Upper lobe of left lung (tissue), 6 donors: ENCODE measurements around the gene IGFBP6. TPM values are rescaled to one million over a fixed set of nuclear protein-coding genes. Genes with fewer than 3 reads are reported as not detected.

ENCODE experiments used
- ATAC-seq, 2 donors: fragments of 200-7000 bp; cut with Tn5 transposase; one replicate each; pipeline ENCODE4 v1.9.1; 2022; ENCODE audit warnings: mild to moderate bottlenecking in 2 of 2, moderate library complexity in 2 of 2; ENCODE audit not compliant: low FRiP score in 2 of 2
- DNase-seq, 2 donors: peaks; one replicate each; pipeline ENCODE4 v3.0.0-alpha.2; 2019 to 2020
- H3K27ac ChIP-seq, 4 donors: fragments of 200-600 bp; sonication (generic); one replicate each; pipeline ENCODE4 v1.5.1; 2016 to 2019
- H3K27me3 ChIP-seq, 4 donors: fragments of 200-600 bp; sonication (generic); one replicate each; pipeline ENCODE4 v1.5.1; 2017 to 2019
- H3K36me3 ChIP-seq, 4 donors: fragments of 200-600 bp; sonication (generic); one replicate each; pipeline ENCODE4 v1.5.1; 2016 to 2019
- H3K4me1 ChIP-seq, 4 donors: fragments of 200-600 bp; sonication (generic); one replicate each; pipeline ENCODE4 v1.5.1; 2018 to 2019
- H3K4me3 ChIP-seq, 4 donors: fragments of 200-600 bp; sonication (generic); one replicate each; pipeline ENCODE4 v1.5.1; 2017 to 2019; ENCODE audit warnings: mild to moderate bottlenecking in 2 of 4, moderate library complexity in 1 of 4
- H3K9me3 ChIP-seq, 4 donors: fragments of 200-600 bp; sonication (generic); one replicate each; pipeline ENCODE4 v1.5.1; 2018 to 2019
- EP300 ChIP-seq, 4 donors: sonication (generic); formaldehyde crosslinking; IDR thresholded peaks; one replicate each; pipeline ENCODE4 v1.5.1; 2017; ENCODE audit warnings: antibody characterized with exemption in 4 of 4, control low read depth in 2 of 4
- POLR2A ChIP-seq, 4 donors: fragments of 450-650 bp; IDR thresholded peaks; one replicate each; pipeline ENCODE4 v1.5.1; 2016 to 2017; ENCODE audit warnings: antibody characterized with exemption in 4 of 4, mild to moderate bottlenecking in 2 of 4
- POLR2AphosphoS5 ChIP-seq, 2 donors: sonication (generic); formaldehyde crosslinking; IDR thresholded peaks; one replicate each; pipeline ENCODE4 v1.5.1; 2017; ENCODE audit warnings: antibody characterized with exemption in 2 of 2
- WGBS, 2 donors: methylation state at CpG; one replicate each; pipeline ENCODE4 v1.1.5; 2017 to 2018; 5-methylcytosine and 5-hydroxymethylcytosine counted together
- total RNA-seq, 6 donors: library from RNA; depleted of rRNA in 4 of 6; stranded (reverse); fragments of >200 nt in 4 of 6; gene quantifications; one replicate each; pipeline versions ENCODE4 v1.1.0 to v1.2.1, GENCODE V29; 2016 to 2021
- TF ChIP-seq, protein P1 (sequence below), 6 experiments: fragments of 450-650 bp in 4 of 6; fragments of 200-600 bp in 2 of 6; sonication (generic) in 2 of 6; IDR thresholded peaks; one replicate each; pipeline ENCODE4 v1.5.1; 2016 to 2019; ENCODE audit warnings: antibody characterized with exemption in 6 of 6
- donor health status: DM: no; HTN: no; CAD: no; lungs with moderate emphysema.
- donor health status: DM: no; HTN: yes; CAD: no; lungs with severe emphysema.

IGFBP6 gene
- total RNA-seq, 6 donors from 2014 or later, result 12.6 to 112 (median 48.9) TPM

DNA sequence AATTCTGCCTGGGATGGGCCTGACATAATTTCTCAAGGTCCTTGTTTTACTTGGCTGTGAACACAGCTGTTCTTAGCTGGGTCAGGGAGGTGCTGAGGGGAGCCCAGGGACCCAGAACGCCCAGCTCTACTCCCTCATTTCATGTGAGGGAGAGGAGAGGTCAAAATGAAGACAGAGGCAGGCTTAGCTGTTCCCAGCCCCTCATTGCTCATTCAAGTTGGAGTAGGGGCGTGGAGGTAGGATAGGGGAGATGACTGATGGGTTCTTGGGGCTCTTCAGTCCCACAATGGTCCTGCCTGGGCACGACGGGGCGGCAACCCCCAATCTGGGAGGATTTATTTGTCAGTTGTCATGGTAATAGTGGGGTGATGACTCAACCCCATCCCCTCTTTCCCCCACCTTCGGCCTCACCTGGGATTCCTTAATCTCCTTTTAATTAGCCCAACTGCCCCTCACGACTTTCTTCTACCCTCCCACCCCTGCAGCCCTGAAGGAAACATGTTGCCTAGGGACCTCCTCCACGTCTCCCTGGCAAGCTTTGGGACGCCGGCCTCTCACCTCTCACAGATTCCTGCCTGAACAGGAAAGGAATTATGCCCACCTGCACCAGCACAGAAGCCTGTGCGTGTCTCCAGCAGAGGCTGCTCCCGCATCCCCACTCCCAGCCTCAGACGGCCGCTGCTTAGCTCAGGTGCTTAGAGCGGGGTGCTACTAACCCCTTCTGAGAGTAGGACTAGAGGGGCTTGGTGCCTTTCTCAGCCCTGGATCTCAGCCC lies 28.5 kb upstream of the IGFBP6 start:
- H3K4me1 ChIP-seq, result peaks cover 40 to 48% (median 44%) of the 10 kb centered on the region in 4 donors
- peak overlapping the region in 3 of 4 donors; percentile 9 to 40 (median 39) for H3K27ac ChIP-seq
- H3K4me3 ChIP-seq, result no peak overlapping the region
- H3K27me3 ChIP-seq, result no peaks in the 10 kb centered on the region
- 80 to 85% methylated on average over 15 of the region's 15 CpGs for WGBS, 2 donors
- H3K36me3 ChIP-seq, result peaks cover 0 to 85% (median 36%) of the 10 kb centered on the region in 4 donors
- ATAC-seq, result peak in 1 of 2 donors; percentile 4
- TF ChIP-seq, protein P1, sequence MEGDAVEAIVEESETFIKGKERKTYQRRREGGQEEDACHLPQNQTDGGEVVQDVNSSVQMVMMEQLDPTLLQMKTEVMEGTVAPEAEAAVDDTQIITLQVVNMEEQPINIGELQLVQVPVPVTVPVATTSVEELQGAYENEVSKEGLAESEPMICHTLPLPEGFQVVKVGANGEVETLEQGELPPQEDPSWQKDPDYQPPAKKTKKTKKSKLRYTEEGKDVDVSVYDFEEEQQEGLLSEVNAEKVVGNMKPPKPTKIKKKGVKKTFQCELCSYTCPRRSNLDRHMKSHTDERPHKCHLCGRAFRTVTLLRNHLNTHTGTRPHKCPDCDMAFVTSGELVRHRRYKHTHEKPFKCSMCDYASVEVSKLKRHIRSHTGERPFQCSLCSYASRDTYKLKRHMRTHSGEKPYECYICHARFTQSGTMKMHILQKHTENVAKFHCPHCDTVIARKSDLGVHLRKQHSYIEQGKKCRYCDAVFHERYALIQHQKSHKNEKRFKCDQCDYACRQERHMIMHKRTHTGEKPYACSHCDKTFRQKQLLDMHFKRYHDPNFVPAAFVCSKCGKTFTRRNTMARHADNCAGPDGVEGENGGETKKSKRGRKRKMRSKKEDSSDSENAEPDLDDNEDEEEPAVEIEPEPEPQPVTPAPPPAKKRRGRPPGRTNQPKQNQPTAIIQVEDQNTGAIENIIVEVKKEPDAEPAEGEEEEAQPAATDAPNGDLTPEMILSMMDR (IDR thresholded peaks at IDR 0.05), result no peak
- no peak for DNase-seq
- H3K9me3 ChIP-seq, result no peaks in the 10 kb centered on the region

DNA sequence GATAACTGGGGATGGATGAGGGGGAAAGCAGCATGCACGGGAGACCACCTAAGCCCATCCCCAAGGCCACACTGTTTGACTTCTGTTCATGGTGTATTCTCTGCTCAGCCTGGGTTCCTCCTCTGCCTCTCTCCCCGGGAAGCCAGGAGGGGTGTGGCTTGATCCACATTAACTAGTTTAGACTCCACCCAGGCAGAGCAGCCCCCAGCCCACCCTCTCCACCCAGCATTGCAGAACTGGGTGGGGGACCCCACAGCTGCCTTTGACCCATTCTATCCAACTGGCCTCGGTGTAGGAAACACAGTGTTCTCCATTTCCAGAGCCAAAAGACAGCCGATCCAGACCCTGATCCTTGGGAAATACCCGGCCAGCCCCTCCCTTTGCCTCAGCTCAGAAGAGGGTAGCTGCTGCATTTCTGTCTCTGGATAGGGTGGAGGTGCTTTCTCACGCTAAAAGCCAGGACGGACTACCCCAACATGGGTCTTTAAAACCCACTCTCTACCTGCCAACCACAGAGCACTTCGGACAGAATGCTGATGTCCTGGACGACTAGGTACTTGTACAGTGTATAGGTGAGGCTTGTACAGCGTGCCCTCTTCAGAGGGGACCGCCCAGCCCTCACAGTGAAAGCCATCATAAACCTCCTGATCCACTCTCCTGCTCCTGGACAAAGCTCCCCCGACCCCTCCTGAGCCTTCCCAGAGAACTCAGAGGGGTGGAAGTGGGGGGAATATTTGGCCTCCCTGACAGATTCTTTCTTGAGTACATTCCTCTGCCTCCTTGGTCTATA lies 27.7 kb upstream of the IGFBP6 start:
- peaks cover 0 to 84% (median 37%) of the 10 kb centered on the region in 4 donors for H3K36me3 ChIP-seq
- H3K27ac ChIP-seq, result peak overlapping the region in 2 of 4 donors; percentile 40 to 83
- WGBS, 2 donors, result 60 to 66% methylated on average over 12 of the region's 12 CpGs
- H3K4me1 ChIP-seq, result peaks cover 43 to 56% (median 49%) of the 10 kb centered on the region in 4 donors
- DNase-seq (no peak), ATAC-seq (peak in 1 of 2 donors; percentile 64)
- H3K27me3 ChIP-seq, result no peaks in the 10 kb centered on the region
- H3K4me3 ChIP-seq, result no peak overlapping the region
- TF ChIP-seq POLR2AphosphoS5 (IDR thresholded peaks at IDR 0.05) (no peak), POLR2A (IDR thresholded peaks at IDR 0.05) (no peak), EP300 (IDR thresholded peaks at IDR 0.05) (no peak)
- TF ChIP-seq, protein P1 (IDR thresholded peaks at IDR 0.05), result no peak
- no peaks in the 10 kb centered on the region for H3K9me3 ChIP-seq

DNA sequence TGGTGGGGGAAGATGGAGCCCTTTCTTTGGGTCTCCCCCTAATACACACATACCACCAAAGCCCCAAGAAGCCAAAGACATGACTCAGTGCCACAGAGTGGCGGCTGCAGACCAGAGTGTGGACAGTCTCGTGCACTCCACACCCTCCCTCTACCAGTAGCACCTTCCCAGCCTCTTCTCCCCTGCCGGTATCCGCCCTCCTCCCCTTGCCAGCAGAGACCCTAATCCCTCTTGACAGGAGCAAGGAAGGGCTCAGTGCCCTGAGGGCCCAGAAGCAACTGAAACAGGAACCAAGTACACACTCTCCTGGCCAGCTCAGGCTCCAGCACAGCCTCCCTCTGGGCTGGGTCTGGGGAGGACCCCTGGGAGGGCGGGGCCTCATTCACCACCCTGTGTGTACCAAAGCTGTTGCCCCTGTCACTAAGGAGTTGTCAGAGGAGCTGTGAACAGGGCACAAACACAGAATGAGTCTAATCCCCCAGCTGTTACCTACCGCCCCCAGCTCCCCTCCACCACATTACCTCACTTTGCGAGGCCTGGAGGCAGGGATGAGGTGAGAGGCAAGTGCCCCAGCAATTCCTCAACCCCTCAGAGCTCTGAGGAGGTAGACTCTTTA lies 26.5 kb upstream of the IGFBP6 start:
- no peaks in the 10 kb centered on the region for H3K9me3 ChIP-seq
- H3K27me3 ChIP-seq, result no peaks in the 10 kb centered on the region
- ATAC-seq (no peak), DNase-seq (no peak)
- WGBS, 2 donors, result 85 to 87% methylated on average over 6 to 7 of the region's 7 CpGs
- no peak overlapping the region for H3K4me3 ChIP-seq
- peaks cover 39 to 56% (median 45%) of the 10 kb centered on the region in 4 donors for H3K4me1 ChIP-seq
- H3K27ac ChIP-seq, result peak overlapping the region in 3 of 4 donors; percentile 79 to 83 (median 80)
- TF ChIP-seq, protein P1 (IDR thresholded peaks at IDR 0.05), result no peak
- no peak for TF ChIP-seq EP300 (IDR thresholded peaks at IDR 0.05)
- no peak for TF ChIP-seq POLR2A (IDR thresholded peaks at IDR 0.05)
- TF ChIP-seq POLR2AphosphoS5 (IDR thresholded peaks at IDR 0.05), result no peak
- peaks cover 0 to 84% (median 39%) of the 10 kb centered on the region in 4 donors for H3K36me3 ChIP-seq

DNA sequence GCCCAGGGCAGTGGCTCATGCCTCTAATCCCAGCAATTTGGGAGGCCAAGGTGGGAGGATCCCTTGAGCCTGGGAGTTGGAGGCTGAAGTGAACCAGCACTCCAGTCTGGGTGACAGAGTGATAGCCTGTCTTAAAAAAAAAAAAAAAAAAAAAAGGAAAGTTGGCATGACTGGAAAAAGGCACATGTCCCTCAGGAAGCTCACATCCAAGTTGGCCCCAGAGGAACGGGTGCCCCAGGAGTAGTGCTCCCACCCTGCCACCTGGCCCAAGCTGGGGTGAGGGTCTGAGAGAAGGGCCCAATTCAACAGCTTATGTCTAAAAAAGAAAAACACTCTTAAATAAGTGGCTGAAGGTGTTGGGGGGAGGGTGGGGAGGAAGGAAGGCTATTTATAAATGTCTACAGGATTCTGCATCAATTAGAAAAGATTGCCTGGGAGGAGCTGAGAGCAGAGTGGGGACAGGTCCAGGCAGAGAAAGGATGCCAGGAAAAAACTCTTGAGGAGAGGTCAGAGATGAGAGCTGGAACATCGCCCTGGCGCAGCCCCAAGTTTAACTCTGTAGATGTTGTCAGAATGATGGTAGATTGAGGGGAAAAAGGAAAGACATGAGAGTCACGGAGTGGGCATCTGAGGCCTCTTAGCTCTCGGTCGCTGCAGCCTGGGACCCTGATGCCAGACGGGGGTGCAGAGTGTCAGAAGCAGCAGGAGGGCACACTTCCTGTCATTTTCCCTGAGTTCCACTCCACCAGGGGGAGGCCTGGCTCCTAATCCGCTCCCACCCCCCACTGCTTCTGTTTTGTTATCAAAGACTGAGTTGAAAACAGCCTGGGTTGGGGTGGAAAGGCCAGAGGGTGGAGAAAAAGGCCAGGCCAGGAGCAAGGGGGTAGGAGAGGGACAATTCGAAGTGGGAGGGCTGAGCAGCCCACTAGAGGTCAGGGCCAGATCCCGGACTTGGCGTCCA lies 25.6 kb upstream of the IGFBP6 start:
- no peaks in the 10 kb centered on the region for H3K9me3 ChIP-seq
- peaks cover 0 to 87% (median 38%) of the 10 kb centered on the region in 4 donors for H3K36me3 ChIP-seq
- ATAC-seq, result peak in 1 of 2 donors; percentile 34
- peak overlapping the region; percentile 29 to 83 (median 81) for H3K27ac ChIP-seq
- H3K4me3 ChIP-seq, result no peak overlapping the region
- no peak for TF ChIP-seq POLR2AphosphoS5 (IDR thresholded peaks at IDR 0.05)
- TF ChIP-seq, protein P1 (IDR thresholded peaks at IDR 0.05), result peak in 1 of 6 experiments; percentile 5
- TF ChIP-seq POLR2A (IDR thresholded peaks at IDR 0.05), result no peak
- no peaks in the 10 kb centered on the region for H3K27me3 ChIP-seq
- WGBS, 2 donors, result 47 to 55% methylated on average over 9 to 11 of the region's 11 CpGs
- no peak for DNase-seq
- peaks cover 36 to 57% (median 45%) of the 10 kb centered on the region in 4 donors for H3K4me1 ChIP-seq
